ENCODE data around the gene UBAC1.
"Not testable (repeated sequence)": the region's sequence is repeated elsewhere in the genome, so short reads cannot be mapped to it uniquely, and the experiment has no call there.

UBAC1 gene

GRCh38 chr9:135955934-135956801, 5.0 kb downstream of the UBAC1 start:
- DNase-seq: no peak

- DNase-seq: no peak
Measured at GRCh38 chr9:135952664-135953206, 8.4 kb downstream of the UBAC1 start.

GRCh38 chr9:135951889-135952663, 9.1 kb downstream of the UBAC1 start:
- peak; percentile 94 for DNase-seq

- DNase-seq: not testable (repeated sequence)
Measured at GRCh38 chr9:135951310-135951709, 9.9 kb downstream of the UBAC1 start.

GRCh38 chr9:135950841-135951240, 10.3 kb downstream of the UBAC1 start:
- not testable (repeated sequence) for DNase-seq

- peak; percentile 32 for DNase-seq
Measured at GRCh38 chr9:135950135-135950682, 11.0 kb downstream of the UBAC1 start.

GRCh38 chr9:135949501-135950134, 11.6 kb downstream of the UBAC1 start:
- peak; percentile 36 for DNase-seq

- DNase-seq: no peak
Measured at GRCh38 chr9:135948968-135949367, 12.2 kb downstream of the UBAC1 start.

GRCh38 chr9:135948446-135948845, 12.7 kb downstream of the UBAC1 start:
- DNase-seq: no peak

- DNase-seq: no peak
Measured at GRCh38 chr9:135947582-135947981, 13.6 kb downstream of the UBAC1 start.

- DNase-seq: not testable (repeated sequence)
Measured at GRCh38 chr9:135947105-135947504, 14.1 kb downstream of the UBAC1 start.

GRCh38 chr9:135946392-135946994, 14.7 kb downstream of the UBAC1 start:
- no peak for DNase-seq

GRCh38 chr9:135945969-135946368, 15.2 kb downstream of the UBAC1 start:
- DNase-seq: no peak

- no peak for DNase-seq
Measured at GRCh38 chr9:135944444-135945252, 16.5 kb downstream of the UBAC1 start.

GRCh38 chr9:135943604-135944003, 17.6 kb downstream of the UBAC1 start:
- DNase-seq: not testable (repeated sequence)

- no peak for DNase-seq
Measured at GRCh38 chr9:135941288-135941995, 19.7 kb downstream of the UBAC1 start.

GRCh38 chr9:135939351-135940265, 21.6 kb downstream of the UBAC1 start:
- no peak for DNase-seq

- no peak for DNase-seq
Measured at GRCh38 chr9:135937521-135938489, 23.4 kb downstream of the UBAC1 start.

All from NCI-H2171 treated with DMSO at 0.1 percent for 48 hours (cell line).